DND-41 (cell line): ENCODE data around the gene CELF5.

Experiments
- CTCF ChIP-seq: IDR thresholded peaks from 2 replicates; pipeline ENCODE4 v1.5.1; 2012; ENCODE audit warnings: borderline replicate concordance, low read length, moderate library complexity, mild to moderate bottlenecking; ENCODE audit not compliant: poor library complexity, severe bottlenecking; ENCODE audit errors: extremely low read depth
- EZH2 ChIP-seq: IDR thresholded peaks from 3 replicates; pipeline ENCODE4 v1.6.1; 2012; ENCODE audit warnings: borderline replicate concordance, low read depth, mild to moderate bottlenecking, moderate library complexity, low read length, inconsistent platforms; ENCODE audit not compliant: severe bottlenecking

GRCh38 chr19:3186891-3187661 is 37.4 kb upstream of the CELF5 start:
- no peak for TF ChIP-seq EZH2
- no peak for TF ChIP-seq CTCF
